GM18507 (cell line): ENCODE data around the gene SIK3.
"Not testable (repeated sequence)": the region's sequence is repeated elsewhere in the genome, so short reads cannot be mapped to it uniquely, and the experiment has no call there.

Source experiments
- DNase-seq: peaks from one replicate; pipeline ENCODE4 v3.0.0; 2011; ENCODE audit warnings: low read depth; ENCODE audit not compliant: insufficient read length; ENCODE audit errors: extremely low spot score
- FAIRE-seq: peaks from 2 replicates; lab custom pipeline; 2011; peaks lifted over from hg19 to GRCh38; lab: Jason Lieb, UNC

Gene SIK3

GRCh38 chr11:117112939-117113338 lies 14.7 kb upstream of the SIK3 start:
- not testable (repeated sequence) for FAIRE-seq, DNase-seq

- not testable (repeated sequence) for FAIRE-seq, DNase-seq
These were observed 14.3 kb upstream of the SIK3 start for GRCh38 chr11:117112497-117112896.

- DNase-seq (no peak), FAIRE-seq (no peak)
These were observed 12.2 kb upstream of the SIK3 start for GRCh38 chr11:117110294-117110950.

- FAIRE-seq: no peak
These were observed 9.7 kb upstream of the SIK3 start for GRCh38 chr11:117107701-117108590.

GRCh38 chr11:117100556-117100955 lies 2.3 kb upstream of the SIK3 start:
- DNase-seq (no peak), FAIRE-seq (no peak)

More at GRCh38 chr11:117107701-117108590, 9.7 kb upstream of the SIK3 start:
- DNase-seq: no peak

GRCh38 chr11:117099696-117100095 lies 1.5 kb upstream of the SIK3 start:
- no peak for DNase-seq

GRCh38 chr11:117097389-117098268 lies 599 bp downstream of the SIK3 start:
- FAIRE-seq: no peak

More at GRCh38 chr11:117099696-117100095, 1.5 kb upstream of the SIK3 start:
- FAIRE-seq: no peak

GRCh38 chr11:117097014-117097388 lies 1.2 kb downstream of the SIK3 start:
- no peak for DNase-seq
- FAIRE-seq: no peak

More at GRCh38 chr11:117097389-117098268, 599 bp downstream of the SIK3 start:
- DNase-seq: no peak

- FAIRE-seq: peak; percentile 94
- DNase-seq: peak; percentile 54
These were observed 1.8 kb downstream of the SIK3 start for GRCh38 chr11:117096201-117096991.

- FAIRE-seq (no peak), DNase-seq (no peak)
These were observed 2.7 kb downstream of the SIK3 start for GRCh38 chr11:117095284-117096161.

GRCh38 chr11:117094776-117095175 lies 3.5 kb downstream of the SIK3 start:
- no peak for DNase-seq
- no peak for FAIRE-seq

- FAIRE-seq: peak; percentile 60
- DNase-seq: no peak
These were observed 5.2 kb downstream of the SIK3 start for GRCh38 chr11:117092951-117093590.

- FAIRE-seq (no peak), DNase-seq (no peak)
These were observed 6.3 kb downstream of the SIK3 start for GRCh38 chr11:117091753-117092477.

GRCh38 chr11:117090111-117090706 lies 8.0 kb downstream of the SIK3 start:
- DNase-seq (no peak), FAIRE-seq (no peak)

- peak; percentile 35 for FAIRE-seq
- DNase-seq: no peak
These were observed 8.5 kb downstream of the SIK3 start for GRCh38 chr11:117089685-117090084.

GRCh38 chr11:117087446-117087845 lies 10.8 kb downstream of the SIK3 start:
- DNase-seq: no peak
- no peak for FAIRE-seq

GRCh38 chr11:117084992-117085391 lies 13.2 kb downstream of the SIK3 start:
- DNase-seq (no peak), FAIRE-seq (no peak)
